HG02870 (cell line): ENCODE results near the gene RALA.
"Not testable (repeated sequence)": the region's sequence is repeated elsewhere in the genome, so short reads cannot be mapped to it uniquely, and the experiment has no call there.

Experiments
- ATAC-seq: cut with Tn5 transposase; IDR thresholded peaks from one replicate; pipeline ENCODE4 v1.9.1; 2021; ENCODE audit warnings: mild to moderate bottlenecking, moderate library complexity; ENCODE audit not compliant: unreplicated experiment

The RALA gene

GRCh38 chr7:39645482-39646407 lies 22.4 kb downstream of the RALA start:
- no peak for ATAC-seq

GRCh38 chr7:39647816-39648215 lies 24.4 kb downstream of the RALA start:
- ATAC-seq, result no peak

- no peak for ATAC-seq
These were observed 27.3 kb downstream of the RALA start for GRCh38 chr7:39650676-39651075.

DNA sequence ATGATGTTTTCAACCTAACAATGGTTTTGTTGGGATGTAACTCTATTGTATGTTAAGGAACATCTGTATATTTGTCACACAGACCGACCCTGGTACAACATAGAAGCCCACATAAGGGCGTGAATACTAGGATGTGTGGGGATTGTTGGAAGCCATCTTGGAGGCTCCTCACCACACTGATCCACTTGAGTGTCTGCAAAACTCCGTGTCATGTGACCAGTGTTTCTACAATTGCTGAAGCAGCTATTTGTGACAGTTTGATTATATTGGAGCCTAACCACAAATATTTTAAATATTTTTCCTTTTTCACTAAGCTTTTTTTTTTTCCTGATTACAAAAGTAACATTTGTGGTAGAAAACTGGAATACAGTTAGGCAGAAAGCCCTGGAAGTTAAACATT lies 27.9 kb downstream of the RALA start:
- no peak for ATAC-seq

GRCh38 chr7:39656415-39656814 lies 33.0 kb downstream of the RALA start:
- no peak for ATAC-seq

DNA sequence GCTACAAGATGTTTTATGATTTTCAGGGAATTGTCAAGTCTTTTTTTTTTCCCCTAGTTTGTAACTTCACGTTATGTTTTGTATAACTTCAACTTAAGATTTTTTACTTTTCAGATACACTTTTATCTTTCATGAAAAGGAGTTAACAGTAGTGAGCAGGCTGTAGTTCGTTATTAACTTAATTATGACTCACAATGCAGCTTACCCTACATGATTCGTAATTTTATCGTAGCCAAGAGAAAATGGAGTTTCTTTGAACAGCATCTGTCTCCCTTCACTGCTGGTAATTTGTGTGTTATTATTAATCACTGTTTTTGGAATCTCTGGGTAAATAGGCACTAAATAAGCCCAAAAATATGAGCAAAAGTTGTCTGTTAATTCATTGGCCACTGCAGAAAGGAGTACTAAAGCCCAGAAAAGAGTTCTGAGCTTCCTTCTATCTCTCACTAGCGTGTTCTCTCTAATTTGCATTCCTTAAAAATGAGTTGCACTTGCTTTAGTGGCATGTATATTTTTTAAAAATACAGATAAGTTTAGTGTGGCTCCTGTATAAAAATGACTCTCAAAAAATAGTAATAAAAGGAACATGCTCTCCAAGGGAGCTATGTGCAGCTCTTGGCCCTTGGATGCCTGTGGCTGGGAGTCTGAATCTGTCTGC lies 36.1 kb downstream of the RALA start:
- ATAC-seq, result no peak

DNA sequence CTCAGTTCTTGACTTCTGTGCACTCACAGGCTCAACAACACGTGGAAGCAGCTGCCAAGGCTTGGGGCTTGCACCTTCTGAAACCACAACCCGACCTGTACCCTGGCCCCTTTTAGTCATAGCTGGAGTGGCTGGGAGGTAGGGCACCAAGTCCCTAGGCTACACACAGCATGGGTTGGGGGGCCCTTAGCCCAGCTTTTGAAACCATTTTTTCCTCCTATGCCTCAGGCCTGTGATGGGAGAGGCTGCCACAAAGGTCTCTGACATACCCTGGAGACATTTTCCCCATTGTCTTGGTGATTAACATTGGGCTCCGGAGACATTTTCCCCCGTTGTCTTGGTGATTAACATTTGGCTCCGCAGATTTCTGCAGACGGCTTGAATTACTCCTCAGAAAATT lies 38.6 kb downstream of the RALA start:
- ATAC-seq, result no peak

GRCh38 chr7:39663263-39663662 lies 39.9 kb downstream of the RALA start:
- ATAC-seq, result no peak

- ATAC-seq, result no peak
These were observed 40.7 kb downstream of the RALA start for GRCh38 chr7:39664057-39664456.

- no peak for ATAC-seq
These were observed 41.2 kb downstream of the RALA start for GRCh38 chr7:39664585-39664984.

- ATAC-seq, result no peak
These were observed 43.2 kb downstream of the RALA start for GRCh38 chr7:39666562-39666961.

DNA sequence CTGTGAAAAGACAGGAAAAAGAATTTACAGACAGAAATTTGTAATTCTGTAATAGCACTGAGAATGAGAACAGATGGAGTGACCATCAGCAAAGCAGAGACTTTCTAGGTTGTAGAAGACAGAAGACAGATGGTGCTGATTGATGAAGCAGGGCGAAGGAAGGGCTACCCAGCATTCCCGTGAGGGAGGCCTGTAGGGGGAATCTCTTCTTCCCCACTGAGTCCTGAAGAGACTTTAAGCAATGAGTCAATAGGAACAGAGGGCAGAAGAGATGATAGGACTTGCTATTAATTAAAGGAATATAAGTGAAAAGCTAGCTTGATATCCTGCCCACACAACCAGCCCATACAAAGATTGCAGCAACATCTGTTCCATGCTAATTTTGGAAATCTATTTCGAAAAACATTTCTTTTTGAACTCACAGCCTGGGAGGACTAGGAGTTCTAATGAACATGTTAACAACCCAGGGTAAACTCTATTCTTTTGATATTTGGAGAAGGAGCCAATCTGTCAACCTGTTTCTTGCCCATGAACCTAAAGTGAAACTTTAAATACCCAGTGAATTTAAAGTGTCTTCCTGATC lies 44.1 kb downstream of the RALA start:
- ATAC-seq, result no peak

DNA sequence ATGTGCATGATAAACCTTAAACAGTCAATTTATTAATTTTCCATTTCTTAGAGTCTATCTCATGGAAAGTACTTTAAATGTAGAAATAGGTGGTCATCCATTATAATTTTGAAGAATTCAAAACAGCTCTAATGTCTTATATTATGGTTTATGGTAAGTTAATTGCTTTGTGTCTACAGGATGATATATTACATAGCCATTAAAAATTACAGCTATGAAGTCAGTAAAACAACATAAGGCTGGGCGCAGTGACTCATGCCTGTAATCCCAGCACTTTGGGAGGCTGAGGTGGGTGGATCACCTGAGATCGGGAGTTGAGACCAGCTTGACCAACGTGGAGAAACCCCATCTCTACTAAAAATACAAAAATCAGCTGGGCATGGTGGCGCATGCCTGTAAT lies 44.9 kb downstream of the RALA start:
- ATAC-seq, result not testable (repeated sequence)

- no peak for ATAC-seq
These were observed 46.7 kb downstream of the RALA start for GRCh38 chr7:39670052-39670451.

GRCh38 chr7:39670934-39671333 lies 47.6 kb downstream of the RALA start:
- no peak for ATAC-seq

GRCh38 chr7:39672176-39672575 lies 48.8 kb downstream of the RALA start:
- no peak for ATAC-seq

DNA sequence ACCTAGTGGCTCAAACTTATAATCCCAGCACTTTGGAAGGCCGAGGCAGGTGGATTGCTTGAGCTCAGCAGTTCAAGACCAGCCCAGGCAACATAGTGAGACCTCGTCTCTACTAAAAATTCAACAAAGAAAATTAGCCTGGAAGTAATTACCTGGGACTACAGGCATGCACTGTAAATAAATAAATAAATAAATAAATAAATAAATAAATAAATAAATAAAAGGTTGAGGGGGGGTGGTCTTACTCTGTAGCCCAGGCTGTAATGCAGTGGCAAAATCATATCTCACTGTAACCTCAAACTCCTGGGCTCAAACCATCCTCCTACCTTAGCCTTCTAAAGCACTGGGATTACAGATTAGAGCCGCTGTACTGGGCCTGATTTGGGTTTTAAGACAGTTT lies 50.5 kb downstream of the RALA start:
- no peak for ATAC-seq

- no peak for ATAC-seq
These were observed 51.0 kb downstream of the RALA start for GRCh38 chr7:39674406-39674805.

- no peak for ATAC-seq
These were observed 53.0 kb downstream of the RALA start for GRCh38 chr7:39676346-39676745.

- ATAC-seq, result no peak
These were observed 55.7 kb downstream of the RALA start for GRCh38 chr7:39678930-39679709.

DNA sequence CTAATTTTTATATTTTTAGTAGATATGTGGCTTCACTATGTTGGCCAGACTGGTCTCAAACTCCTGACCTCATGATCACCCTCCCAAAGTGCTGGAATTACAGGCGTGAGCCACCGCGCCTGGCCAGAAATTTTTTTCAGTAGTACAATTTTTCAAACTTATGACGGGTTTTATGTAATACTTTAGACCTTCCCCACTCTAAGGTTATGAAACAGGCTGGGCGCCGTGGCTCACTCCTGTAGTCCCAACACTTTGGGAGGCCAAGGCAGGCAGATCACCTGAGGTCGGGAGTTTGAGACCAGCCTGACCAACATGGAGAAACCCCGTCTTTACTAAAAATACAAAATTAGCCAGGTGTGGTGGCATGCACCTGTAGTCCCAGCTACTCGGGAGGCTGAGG lies 56.5 kb downstream of the RALA start:
- not testable (repeated sequence) for ATAC-seq
